Measurements from ENCODE around the gene MRPS17. TPM values are rescaled to one million over a fixed set of nuclear protein-coding genes. Genes with fewer than 3 reads are reported as not detected.

MRPS17 gene
- total RNA-seq, 4 donors from 2014 or later, result 8.7 to 11.2 (median 9.7) TPM

GRCh38 chr7:55970561-55970960, 18.9 kb downstream of the MRPS17 start:
- no peak for DNase-seq
- H3K27me3 ChIP-seq, result no peaks in the 10 kb centered on the region
- H3K4me1 ChIP-seq, result peaks cover 17 to 26% of the 10 kb centered on the region in 2 donors
- TF ChIP-seq CTCF (IDR thresholded peaks at IDR 0.05) (no peak), POLR2A (IDR thresholded peaks at IDR 0.05) (no peak)
- H3K9me3 ChIP-seq, result no peaks in the 10 kb centered on the region
- H3K4me3 ChIP-seq (replicated peaks in 1 of 3), result no peak overlapping the region
- intact Hi-C loops (cut with DNase I), result loop anchor here (10.0 kb wide), 2 partner anchors 84 to 326 kb away; partner anchors contain the start of genes CCT6A and PSPH
- H3K27ac ChIP-seq, result peak overlapping the region in 2 of 3 donors; percentile 43 to 57
- WGBS, 2 donors, result 89 to 90% methylated on average over 7 of the region's 7 CpGs
- no peaks in the 10 kb centered on the region for H3K36me3 ChIP-seq

GRCh38 chr7:55970978-55971377, 19.3 kb downstream of the MRPS17 start:
- peak overlapping the region in 2 of 3 donors; percentile 43 to 57 for H3K27ac ChIP-seq
- TF ChIP-seq POLR2A (IDR thresholded peaks at IDR 0.05) (no peak), CTCF (IDR thresholded peaks at IDR 0.05) (no peak)
- no peak overlapping the region for H3K4me3 ChIP-seq (replicated peaks in 1 of 3)
- H3K9me3 ChIP-seq, result no peaks in the 10 kb centered on the region
- intact Hi-C loops (cut with DNase I), result loop anchor here (10.0 kb wide), 2 partner anchors 84 to 326 kb away; partner anchors contain the start of genes CCT6A and PSPH
- peaks cover 13 to 22% of the 10 kb centered on the region in 2 donors for H3K4me1 ChIP-seq
- WGBS, 2 donors, result 48 to 58% methylated on average over 8 of the region's 8 CpGs
- no peaks in the 10 kb centered on the region for H3K36me3 ChIP-seq
- no peaks in the 10 kb centered on the region for H3K27me3 ChIP-seq
- DNase-seq, result peak; percentile 40 to 42

GRCh38 chr7:55973747-55974250, 22.1 kb downstream of the MRPS17 start:
- TF ChIP-seq CTCF (IDR thresholded peaks at IDR 0.05) (no peak), POLR2A (IDR thresholded peaks at IDR 0.05) (no peak)
- no peaks in the 10 kb centered on the region for H3K9me3 ChIP-seq
- no peak overlapping the region for H3K27ac ChIP-seq
- H3K4me1 ChIP-seq, result peaks cover 21 to 28% of the 10 kb centered on the region in 2 donors
- H3K4me3 ChIP-seq (replicated peaks in 1 of 3), result no peak overlapping the region
- no peaks in the 10 kb centered on the region for H3K27me3 ChIP-seq
- intact Hi-C loops (cut with DNase I), result loop anchor here (10.0 kb wide), 2 partner anchors 81 to 329 kb away; partner anchors contain the start of genes CCT6A and PSPH
- peaks cover 5% of the 10 kb centered on the region in 2 donors for H3K36me3 ChIP-seq
- WGBS, 2 donors, result 95 to 96% methylated on average over 7 of the region's 7 CpGs
- DNase-seq, result no peak

- intact Hi-C loops (cut with DNase I), result loop anchor here (10.0 kb wide), 2 partner anchors 79 to 331 kb away; partner anchors contain the start of genes CCT6A and PSPH
- no peak overlapping the region for H3K27ac ChIP-seq
- peaks cover 23 to 26% of the 10 kb centered on the region in 2 donors for H3K36me3 ChIP-seq
- DNase-seq, result no peak
- H3K4me3 ChIP-seq (replicated peaks in 1 of 3), result no peak overlapping the region
- H3K4me1 ChIP-seq, result peaks cover 12 to 20% of the 10 kb centered on the region in 2 donors
- no peaks in the 10 kb centered on the region for H3K9me3 ChIP-seq
- TF ChIP-seq CTCF (IDR thresholded peaks at IDR 0.05) (no peak), POLR2A (IDR thresholded peaks at IDR 0.05) (no peak)
- no peaks in the 10 kb centered on the region for H3K27me3 ChIP-seq
- 91 to 92% methylated on average over 7 of the region's 7 CpGs for WGBS, 2 donors
These were observed 24.4 kb downstream of the MRPS17 start for GRCh38 chr7:55975988-55976633.

GRCh38 chr7:55977831-55978230, 26.2 kb downstream of the MRPS17 start:
- Histone ChIP-seq H3K36me3 (peaks cover 39 to 42% of the 10 kb centered on the region in 2 donors), H3K27ac (peak overlapping the region in 1 of 3 donors; percentile 2), H3K4me3 (replicated peaks in 1 of 3) (no peak overlapping the region), H3K27me3 (no peaks in the 10 kb centered on the region), H3K9me3 (no peaks in the 10 kb centered on the region), H3K4me1 (peaks cover 10 to 15% of the 10 kb centered on the region in 2 donors)
- peak; percentile 47 to 52 for DNase-seq
- WGBS, 2 donors, result 30 to 36% methylated on average over 4 of the region's 4 CpGs
- TF ChIP-seq CTCF (IDR thresholded peaks at IDR 0.05), result no peak
- no peak for TF ChIP-seq POLR2A (IDR thresholded peaks at IDR 0.05)
- intact Hi-C loops (cut with DNase I), result loop anchor here (10.0 kb wide), 2 partner anchors 77 to 333 kb away; partner anchors contain the start of genes CCT6A and PSPH

Data from thyroid gland (tissue), 4 donors.